Endothelial cell (in vitro differentiated cells): Measurements from ENCODE around the gene POC1A. TPM values are rescaled to one million over a fixed set of nuclear protein-coding genes. Genes with fewer than 3 reads are reported as not detected.

ENCODE experiments used
- DNase-seq: peaks from one replicate; pipeline ENCODE4 v3.0.0; 2021; ENCODE audit warnings: low spot score
- H3K27ac Mint-ChIP-seq: one replicate; pipeline ENCODE4 v1.8.0; 2021; ENCODE audit warnings: mixed read lengths, inconsistent platforms; ENCODE audit not compliant: unreplicated experiment
- H3K27me3 Mint-ChIP-seq: one replicate; pipeline ENCODE4 v1.8.0; 2021; ENCODE audit warnings: mild to moderate bottlenecking, moderate library complexity, mixed read lengths, inconsistent platforms; ENCODE audit not compliant: unreplicated experiment
- H3K36me3 Mint-ChIP-seq: one replicate; pipeline ENCODE4 v1.8.0; 2021; ENCODE audit warnings: mild to moderate bottlenecking, low read depth, mixed read lengths, inconsistent platforms; ENCODE audit not compliant: unreplicated experiment
- H3K4me1 Mint-ChIP-seq: one replicate; pipeline ENCODE4 v1.8.0; 2021; ENCODE audit warnings: mild to moderate bottlenecking, mixed read lengths, inconsistent platforms; ENCODE audit not compliant: unreplicated experiment
- H3K4me3 Mint-ChIP-seq: one replicate; pipeline ENCODE4 v1.8.0; 2021; ENCODE audit warnings: mild to moderate bottlenecking, mixed read lengths, inconsistent platforms; ENCODE audit not compliant: unreplicated experiment
- H3K9me3 Mint-ChIP-seq: one replicate; pipeline ENCODE4 v1.8.0; 2021; ENCODE audit warnings: mixed read lengths, inconsistent platforms; ENCODE audit not compliant: unreplicated experiment
- long read RNA-seq: library from polyadenylated mRNA; unstranded; transcript quantifications from one replicate; pipeline ENCODE4 v2.0.0, GENCODE V29; 2020; ENCODE audit not compliant: unreplicated experiment
- total RNA-seq: library from RNA; stranded (reverse); fragmentation: NEBNext Ultra II Directional; extraction: Animal tissue kit (Norgen Biotek cat#: 25700); gene quantifications from one replicate; pipeline ENCODE4 v1.2.1, GENCODE V29; 2021; ENCODE audit not compliant: unreplicated experiment
- TF ChIP-seq, protein P1 (sequence below): fragments of 200-600 bp; sonication (generic); IDR thresholded peaks from one replicate; pipeline ENCODE4 v1.5.0; 2021; ENCODE audit warnings: antibody characterized with exemption; ENCODE audit not compliant: unreplicated experiment

POC1A gene
- total RNA-seq = 7.5 TPM
- long read RNA-seq, transcript POC1A-202 (10 exons, 1,999 nt) = major isoform, 7 of 12 reads
- long read RNA-seq, partial matches to known transcripts = 0 of 12 reads
- long read RNA-seq, other reads (novel, unspliced or antisense) = 1 of 12 reads

DNA sequence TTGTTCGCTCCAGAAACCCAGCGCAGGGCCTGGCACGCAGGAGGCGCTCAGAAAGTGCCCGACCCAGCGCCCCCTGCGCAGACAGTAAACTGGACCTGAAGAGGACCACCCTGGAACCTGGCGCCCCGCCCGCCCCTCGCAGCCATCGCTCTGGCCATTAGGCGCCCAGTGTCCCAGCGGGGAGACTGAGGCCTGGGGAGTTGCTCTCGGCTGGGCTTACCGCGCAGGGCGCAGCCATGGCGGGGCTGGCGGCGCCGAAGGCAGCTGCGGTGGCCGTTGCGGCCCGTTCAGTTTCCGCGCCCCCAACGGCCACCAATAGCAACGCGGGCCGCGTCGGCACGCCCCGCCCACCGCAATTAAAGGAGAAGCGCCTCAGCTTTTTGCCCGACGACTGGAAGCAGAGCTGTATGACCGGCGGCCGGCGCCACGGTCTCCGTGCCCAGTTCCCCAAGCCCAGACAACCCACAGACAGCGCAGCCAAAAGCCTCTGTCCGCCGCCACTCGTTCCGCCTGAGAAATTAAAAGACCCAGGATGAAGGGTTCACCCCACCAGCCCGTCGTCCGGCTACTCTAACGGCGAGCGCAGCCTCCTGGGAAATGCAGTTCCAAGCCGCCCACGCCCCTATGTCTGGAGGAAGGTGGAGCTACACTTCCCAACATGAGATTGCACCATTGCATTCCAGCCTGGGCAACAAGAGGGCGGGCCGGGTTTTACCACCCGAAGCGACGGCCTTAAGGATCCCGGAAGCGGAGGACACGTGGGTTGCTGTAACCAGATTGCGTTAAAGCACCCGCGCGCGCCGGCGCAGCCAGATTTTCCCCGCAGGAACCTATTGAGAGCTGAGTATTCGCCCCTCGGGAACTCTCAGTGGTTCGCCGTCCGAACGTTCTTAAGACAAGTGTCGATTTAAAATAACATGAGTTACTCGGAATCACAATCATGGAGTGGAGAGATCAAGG is at the start of gene POC1A:
TSS of gene POC1A (minus strand) at position 289 of the 960 bp plus-strand sequence. CDS start at position 238, 51 bp downstream.
- DNase-seq = peak; percentile 89

GRCh38 chr3:52203701-52204100 is 49.5 kb upstream of the POC1A start:
- Mint-ChIP-seq H3K4me3 (no peak overlapping the region), H3K27me3 (peaks cover 3% of the 10 kb centered on the region), H3K36me3 (peaks cover 50% of the 10 kb centered on the region), H3K27ac (no peak overlapping the region), H3K4me1 (peaks cover 9% of the 10 kb centered on the region), H3K9me3 (no peaks in the 10 kb centered on the region)
- DNase-seq = no peak
- TF ChIP-seq, protein P1, sequence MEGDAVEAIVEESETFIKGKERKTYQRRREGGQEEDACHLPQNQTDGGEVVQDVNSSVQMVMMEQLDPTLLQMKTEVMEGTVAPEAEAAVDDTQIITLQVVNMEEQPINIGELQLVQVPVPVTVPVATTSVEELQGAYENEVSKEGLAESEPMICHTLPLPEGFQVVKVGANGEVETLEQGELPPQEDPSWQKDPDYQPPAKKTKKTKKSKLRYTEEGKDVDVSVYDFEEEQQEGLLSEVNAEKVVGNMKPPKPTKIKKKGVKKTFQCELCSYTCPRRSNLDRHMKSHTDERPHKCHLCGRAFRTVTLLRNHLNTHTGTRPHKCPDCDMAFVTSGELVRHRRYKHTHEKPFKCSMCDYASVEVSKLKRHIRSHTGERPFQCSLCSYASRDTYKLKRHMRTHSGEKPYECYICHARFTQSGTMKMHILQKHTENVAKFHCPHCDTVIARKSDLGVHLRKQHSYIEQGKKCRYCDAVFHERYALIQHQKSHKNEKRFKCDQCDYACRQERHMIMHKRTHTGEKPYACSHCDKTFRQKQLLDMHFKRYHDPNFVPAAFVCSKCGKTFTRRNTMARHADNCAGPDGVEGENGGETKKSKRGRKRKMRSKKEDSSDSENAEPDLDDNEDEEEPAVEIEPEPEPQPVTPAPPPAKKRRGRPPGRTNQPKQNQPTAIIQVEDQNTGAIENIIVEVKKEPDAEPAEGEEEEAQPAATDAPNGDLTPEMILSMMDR = no peak

More for the DNA sequence above, at the start of gene POC1A:
- TF ChIP-seq, protein P1 = peak; percentile 43
- Mint-ChIP-seq H3K9me3 (no peaks in the 10 kb centered on the region), H3K27ac (peak within 1 kb of the TSS; percentile 89), H3K27me3 (no peaks in the 10 kb centered on the region), H3K4me3 (peak within 1 kb of the TSS; percentile 96), H3K4me1 (peaks cover 3% of the 10 kb centered on the region), H3K36me3 (no peaks in the 10 kb centered on the region)

- Mint-ChIP-seq H3K4me1 (peaks cover 15% of the 10 kb centered on the region), H3K9me3 (no peaks in the 10 kb centered on the region), H3K4me3 (no peak overlapping the region), H3K27ac (no peak overlapping the region), H3K36me3 (peaks cover 46% of the 10 kb centered on the region), H3K27me3 (peaks cover 3% of the 10 kb centered on the region)
- DNase-seq = no peak
- TF ChIP-seq, protein P1 = no peak
Observed at GRCh38 chr3:52202384-52203077, 48.3 kb upstream of the POC1A start.

- TF ChIP-seq, protein P1 = no peak
- no peak for DNase-seq
- H3K4me3 Mint-ChIP-seq = no peak overlapping the region
- H3K4me1 Mint-ChIP-seq = peaks cover 21% of the 10 kb centered on the region
- H3K36me3 Mint-ChIP-seq = peaks cover 42% of the 10 kb centered on the region
- H3K9me3 Mint-ChIP-seq = no peaks in the 10 kb centered on the region
- H3K27me3 Mint-ChIP-seq = peaks cover 3% of the 10 kb centered on the region
- H3K27ac Mint-ChIP-seq = peak overlapping the region; percentile 25
Observed at GRCh38 chr3:52200981-52201679, 46.9 kb upstream of the POC1A start.
